ENCODE measurements around the gene SEMA3A.

Gene SEMA3A

GRCh38 chr7:83925860-83926259 is 268.7 kb downstream of the SEMA3A start:
- no peak overlapping the region for H3K27ac ChIP-seq
- TF ChIP-seq CTCF (IDR thresholded peaks at IDR 0.05) (no peak), ZFX (IDR thresholded peaks at IDR 0.05; ENCODE audit: borderline replicate concordance) (no peak)

- TF ChIP-seq ZFX (IDR thresholded peaks at IDR 0.05; ENCODE audit: borderline replicate concordance) (no peak), CTCF (IDR thresholded peaks at IDR 0.05) (no peak)
- H3K27ac ChIP-seq = no peak overlapping the region
These were observed 272.5 kb downstream of the SEMA3A start for GRCh38 chr7:83921941-83922607.

GRCh38 chr7:83921271-83921940 is 273.2 kb downstream of the SEMA3A start:
- TF ChIP-seq ZFX (IDR thresholded peaks at IDR 0.05; ENCODE audit: borderline replicate concordance) = no peak
- no peak for TF ChIP-seq CTCF (IDR thresholded peaks at IDR 0.05)
- H3K27ac ChIP-seq = no peak overlapping the region

GRCh38 chr7:83918142-83918541 is 276.4 kb downstream of the SEMA3A start:
- TF ChIP-seq CTCF (IDR thresholded peaks at IDR 0.05) (no peak), ZFX (IDR thresholded peaks at IDR 0.05; ENCODE audit: borderline replicate concordance) (no peak)
- no peak overlapping the region for H3K27ac ChIP-seq

- TF ChIP-seq ZFX (IDR thresholded peaks at IDR 0.05; ENCODE audit: borderline replicate concordance) (no peak), CTCF (IDR thresholded peaks at IDR 0.05) (no peak)
- H3K27ac ChIP-seq = no peak overlapping the region
These were observed 281.4 kb downstream of the SEMA3A start for GRCh38 chr7:83913174-83913573.

- TF ChIP-seq ZFX (IDR thresholded peaks at IDR 0.05; ENCODE audit: borderline replicate concordance) (no peak), CTCF (IDR thresholded peaks at IDR 0.05) (no peak)
- no peak overlapping the region for H3K27ac ChIP-seq
These were observed 286.1 kb downstream of the SEMA3A start for GRCh38 chr7:83908526-83908925.

Data from 22Rv1 (cell line).